Breast epithelium (tissue), 3 donors: ENCODE measurements around the gene GMDS.
"Not testable (repeated sequence)": the region's sequence is repeated elsewhere in the genome, so short reads cannot be mapped to it uniquely, and the experiment has no call there.

Experiments used
- CTCF ChIP-seq, 3 donors: fragments of 450-650 bp; IDR thresholded peaks; one replicate each; pipeline ENCODE4 v1.5.1; 2016 to 2017; ENCODE audit warnings: antibody characterized with exemption in 3 of 3, mild to moderate bottlenecking in 3 of 3, moderate library complexity in 3 of 3
- POLR2A ChIP-seq: fragments of 450-650 bp; IDR thresholded peaks from one replicate; pipeline ENCODE4 v1.6.1; 2016; ENCODE audit warnings: antibody characterized with exemption, mild to moderate bottlenecking, moderate library complexity
- POLR2AphosphoS5 ChIP-seq, 3 donors: sonication (generic); formaldehyde crosslinking; IDR thresholded peaks; one replicate each; pipeline ENCODE4 v1.6.1; 2017; ENCODE audit warnings: antibody characterized with exemption in 3 of 3

- not testable (repeated sequence) for TF ChIP-seq POLR2A; CTCF (IDR thresholded peaks at IDR 0.05); POLR2AphosphoS5 (IDR thresholded peaks at IDR 0.05)
Observed at GRCh38 chr6:1691828-1692227, 553.6 kb downstream of the GMDS start.
